HTR-8/SVneo (cell line): ENCODE data around the gene MAMDC4.
"Not testable (repeated sequence)": the region's sequence is repeated elsewhere in the genome, so short reads cannot be mapped to it uniquely, and the experiment has no call there.

Experiments
- DNase-seq: peaks from one replicate; pipeline ENCODE4 v3.0.0; 2011; ENCODE audit warnings: low spot score, mixed read lengths; ENCODE audit not compliant: insufficient read length
- FAIRE-seq: peaks from 2 replicates; lab custom pipeline; 2011; peaks lifted over from hg19 to GRCh38; lab: Jason Lieb, UNC

Gene MAMDC4

DNA sequence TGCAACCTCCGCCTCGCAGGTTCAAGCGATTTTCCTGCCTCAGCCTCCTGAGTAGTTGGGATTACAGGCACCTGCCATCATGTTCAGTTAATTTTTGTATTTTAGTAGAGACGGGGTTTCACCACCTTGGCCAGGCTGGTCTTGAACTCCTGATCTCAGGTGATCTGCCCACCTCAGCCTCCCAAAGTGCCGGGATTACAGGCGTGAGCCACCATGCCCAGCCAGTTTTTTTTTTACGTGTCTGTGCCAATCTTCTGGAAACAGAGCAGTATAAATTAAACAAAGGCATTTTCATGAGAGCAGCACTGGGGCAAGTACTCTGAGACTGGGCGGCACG is 30.8 kb downstream of the MAMDC4 start:
- not testable (repeated sequence) for FAIRE-seq, DNase-seq

DNA sequence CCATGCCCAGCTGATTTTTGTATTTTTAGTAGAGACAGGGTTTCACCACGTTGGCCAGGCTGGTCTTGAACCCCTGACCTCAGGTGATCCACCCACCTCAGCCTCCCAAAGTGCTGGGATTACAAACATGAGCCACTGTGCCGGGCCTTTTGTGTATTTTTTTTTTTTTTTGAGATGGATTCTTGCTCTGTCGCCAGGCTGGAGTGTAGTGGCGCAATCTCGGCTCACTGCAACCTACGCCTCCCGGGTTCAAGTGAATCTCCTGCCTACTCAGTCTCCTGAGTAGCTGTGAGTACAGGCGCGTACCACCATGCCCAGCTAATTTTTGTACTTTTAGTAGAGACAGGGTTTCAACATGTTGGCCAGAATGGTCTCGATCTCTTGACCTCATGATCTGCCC is 31.5 kb downstream of the MAMDC4 start:
- not testable (repeated sequence) for FAIRE-seq, DNase-seq

DNA sequence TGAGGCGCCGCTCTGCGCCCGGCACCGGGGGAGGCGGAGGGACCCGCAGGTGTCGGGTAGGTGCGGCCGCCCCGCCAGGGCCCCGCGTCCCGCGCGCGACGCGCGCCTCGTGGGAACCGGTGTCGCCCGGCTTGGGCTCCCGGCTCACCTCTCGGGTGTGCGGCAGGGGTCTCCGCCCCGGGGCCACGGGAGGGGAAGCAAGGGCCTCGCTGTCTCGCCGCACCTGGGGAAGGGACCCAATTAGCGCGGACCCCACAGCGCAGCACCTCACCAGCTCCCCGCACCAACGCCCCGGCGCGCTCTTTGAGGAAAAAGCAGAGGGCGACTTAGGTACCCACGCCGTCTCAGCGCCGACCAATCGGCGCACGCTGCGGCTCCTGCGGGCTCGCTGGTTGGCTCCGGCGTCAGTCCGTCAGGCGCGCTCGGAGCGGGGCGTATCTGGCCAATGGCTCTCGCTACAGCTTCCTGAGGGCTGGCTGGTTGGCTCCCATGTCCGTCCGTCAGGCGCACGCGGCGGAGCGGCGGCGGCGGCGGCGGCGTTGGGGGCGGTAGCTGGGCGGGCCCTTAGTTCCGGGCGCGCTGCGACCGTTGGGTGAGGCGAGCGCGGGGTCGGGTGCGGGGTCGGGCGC is 33.9 kb downstream of the MAMDC4 start, which contains the start of gene TRAF2:
TSS of gene TRAF2 (plus strand) at position 567 of the 629 bp plus-strand sequence. CDS start 12,225 bp downstream, outside the sequence.
- peak; percentile 31 for FAIRE-seq

DNA sequence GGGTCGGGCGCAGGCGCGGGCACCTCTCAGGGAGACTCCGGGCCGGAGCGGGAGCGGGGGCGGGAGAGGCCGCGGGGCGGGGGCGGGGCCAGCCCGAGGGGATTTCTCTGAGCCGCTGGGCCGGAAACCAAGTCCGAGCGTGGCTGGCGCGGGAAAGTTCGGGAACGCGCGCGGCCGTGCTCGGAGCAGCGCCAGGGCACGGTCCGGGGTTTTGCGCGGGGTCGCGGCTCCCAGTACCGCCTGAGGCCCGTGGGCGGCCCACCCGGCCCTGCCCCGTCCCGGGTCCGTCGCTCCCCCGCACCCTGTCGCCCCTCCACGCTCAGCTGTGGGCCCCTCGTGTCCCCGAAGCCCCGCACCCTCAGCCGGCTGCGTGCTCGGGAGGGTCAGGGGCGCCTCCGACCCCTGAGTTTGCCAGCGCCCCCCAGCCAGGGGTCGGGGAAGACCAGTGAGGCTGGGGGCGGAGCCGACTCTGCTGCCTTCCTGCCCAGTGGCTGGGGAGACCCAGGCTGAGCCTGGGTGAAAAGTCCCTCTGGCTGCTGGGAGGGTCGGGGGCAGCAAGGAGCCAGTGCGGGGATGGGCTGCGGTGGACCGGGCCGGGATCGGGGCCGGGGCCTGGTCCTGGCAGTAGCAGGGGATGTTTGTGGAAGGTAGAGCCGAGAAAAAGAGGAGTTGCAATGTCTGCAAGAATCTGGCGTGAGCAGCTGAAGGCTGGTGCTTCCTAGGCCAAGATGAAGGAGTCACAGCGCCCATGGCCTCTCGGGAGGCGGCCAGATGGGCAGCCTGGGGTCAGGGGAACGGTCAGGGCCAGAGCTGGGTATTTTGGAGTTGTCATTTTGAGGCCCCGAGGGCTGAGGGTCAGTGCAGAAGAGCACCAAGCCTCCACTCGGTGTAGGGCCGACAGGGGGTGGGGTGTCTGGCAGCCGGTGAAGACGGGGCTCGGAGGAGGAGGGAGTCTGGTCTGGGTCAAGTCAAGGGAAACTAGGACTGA is 34.8 kb downstream of the MAMDC4 start:
- DNase-seq (no peak), FAIRE-seq (no peak)

More for the DNA sequence above, 33.9 kb downstream of the MAMDC4 start, which contains the start of gene TRAF2:
- DNase-seq: peak; percentile 99

DNA sequence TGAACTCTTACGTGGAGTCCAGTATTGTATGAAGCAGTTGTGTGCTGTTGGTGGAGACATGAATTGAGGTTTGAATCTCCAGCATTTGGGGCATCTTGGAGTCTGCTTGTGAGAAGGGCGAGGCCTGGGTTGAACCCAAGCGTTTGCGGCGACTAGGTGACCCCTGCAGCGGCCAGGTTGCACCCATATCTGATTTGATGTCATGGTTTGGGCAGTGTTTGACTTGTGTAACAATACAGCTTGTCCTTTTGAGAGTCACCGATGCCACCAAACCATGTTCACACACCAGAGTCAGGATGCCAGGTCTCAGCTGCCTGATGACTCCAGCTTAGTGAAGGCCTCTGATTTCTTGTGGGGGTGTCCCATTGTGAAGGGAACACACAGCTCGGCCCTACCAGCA is 36.3 kb downstream of the MAMDC4 start:
- FAIRE-seq: no peak
- DNase-seq: no peak

DNA sequence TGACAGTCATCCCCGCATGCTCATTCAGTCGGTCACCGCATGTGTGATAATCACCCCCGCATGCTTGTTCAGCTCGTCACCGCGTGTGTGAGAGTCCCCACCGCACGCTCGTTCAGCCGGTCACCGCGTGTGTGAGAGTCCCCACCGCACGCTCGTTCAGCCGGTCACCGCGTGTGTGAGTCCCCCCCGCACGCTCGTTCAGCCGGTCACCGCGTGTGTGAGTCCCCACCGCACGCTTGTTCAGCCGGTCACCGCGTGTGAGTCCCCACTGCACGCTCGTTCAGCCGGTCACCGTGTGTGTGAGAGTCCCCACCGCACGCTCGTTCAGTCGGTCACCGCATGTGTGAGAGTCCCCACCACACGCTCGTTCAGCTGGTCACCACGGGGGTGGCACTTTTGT is 37.7 kb downstream of the MAMDC4 start:
- no peak for FAIRE-seq

DNA sequence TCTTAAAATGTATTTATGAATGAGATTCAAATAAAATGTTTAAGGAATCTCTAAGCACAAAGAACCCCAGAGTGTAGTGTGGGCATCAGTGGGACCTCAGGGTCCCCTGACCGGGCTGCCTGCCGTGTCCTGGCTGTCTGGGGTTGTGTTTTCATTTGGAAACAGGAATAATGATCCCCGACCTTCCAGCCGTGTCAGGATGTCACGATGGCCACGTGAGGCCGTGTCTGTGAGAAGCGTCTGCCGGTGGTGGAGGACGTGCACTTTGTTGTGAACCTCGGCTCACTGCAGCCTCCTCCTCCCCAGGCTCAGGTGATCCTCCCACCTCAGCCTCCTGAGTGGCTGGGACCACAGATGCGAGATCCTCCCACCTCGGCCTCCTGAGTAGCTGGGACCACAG is 38.5 kb downstream of the MAMDC4 start:
- DNase-seq (no peak), FAIRE-seq (no peak)

More for the DNA sequence above, 37.7 kb downstream of the MAMDC4 start:
- no peak for DNase-seq

DNA sequence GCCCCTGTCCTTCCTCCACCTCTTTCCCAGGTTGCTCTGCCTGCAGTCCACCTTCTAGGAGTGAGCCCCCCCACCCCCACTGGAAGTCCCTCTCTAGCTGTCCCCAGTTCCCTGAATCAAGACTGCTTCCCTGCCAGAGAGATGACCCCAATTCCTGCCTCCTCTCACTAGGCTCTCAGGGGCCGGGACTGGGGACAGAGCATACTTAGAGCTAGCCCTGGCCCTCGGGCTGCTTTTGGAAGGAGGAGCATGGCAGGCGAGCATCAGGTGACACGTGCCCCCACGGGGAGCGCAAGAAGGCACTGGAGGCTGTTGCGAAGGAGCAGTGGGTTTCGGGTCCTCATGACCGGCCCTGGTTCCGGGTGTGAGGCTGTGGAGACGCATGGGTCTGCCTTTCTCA is 43.9 kb downstream of the MAMDC4 start:
- FAIRE-seq: no peak
- no peak for DNase-seq

DNA sequence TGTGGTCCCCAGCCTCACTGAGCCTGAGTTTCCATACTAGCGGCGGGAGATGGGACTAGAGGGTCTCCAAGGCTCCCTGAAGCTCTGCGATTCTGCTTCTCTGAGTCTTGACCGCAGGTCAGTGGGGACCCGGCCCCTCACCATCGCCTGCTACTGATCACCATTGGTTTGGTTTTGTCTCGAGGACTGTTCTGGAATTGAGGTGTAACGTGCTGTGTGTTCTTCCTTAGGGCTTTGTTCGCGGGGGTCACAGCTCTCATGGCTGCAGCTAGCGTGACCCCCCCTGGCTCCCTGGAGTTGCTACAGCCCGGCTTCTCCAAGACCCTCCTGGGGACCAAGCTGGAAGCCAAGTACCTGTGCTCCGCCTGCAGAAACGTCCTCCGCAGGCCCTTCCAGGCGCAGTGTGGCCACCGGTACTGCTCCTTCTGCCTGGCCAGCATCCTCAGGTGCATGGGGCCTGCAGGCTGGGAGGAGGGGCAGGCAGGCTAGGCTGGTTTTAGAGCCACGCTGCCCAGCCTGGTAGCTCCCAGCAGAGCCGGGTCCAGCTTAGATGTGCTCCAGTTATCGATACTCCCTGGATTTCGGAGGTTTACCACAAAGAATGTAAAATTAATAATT is 46.4 kb downstream of the MAMDC4 start:
- DNase-seq (no peak), FAIRE-seq (no peak)

DNA sequence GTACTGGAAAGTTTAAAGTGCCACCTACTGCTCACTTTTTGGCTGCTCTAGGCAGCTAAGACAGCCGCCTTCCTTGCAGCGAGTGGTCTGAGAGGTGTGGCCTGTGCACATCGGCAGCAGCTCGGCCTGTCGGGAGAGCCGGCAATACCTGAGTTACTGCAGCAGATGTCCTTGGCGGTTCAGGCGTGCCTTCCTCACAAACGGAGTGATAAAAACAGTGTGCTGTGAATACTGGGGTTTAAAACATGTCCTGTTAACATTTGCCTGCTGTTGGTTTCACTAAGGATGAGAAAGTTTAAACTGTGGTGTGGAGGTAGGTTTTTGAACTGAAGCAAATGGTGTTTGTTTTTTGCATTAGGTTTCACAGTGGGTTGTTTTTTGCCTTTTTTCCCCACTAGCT is 47.0 kb downstream of the MAMDC4 start:
- DNase-seq: no peak

DNA sequence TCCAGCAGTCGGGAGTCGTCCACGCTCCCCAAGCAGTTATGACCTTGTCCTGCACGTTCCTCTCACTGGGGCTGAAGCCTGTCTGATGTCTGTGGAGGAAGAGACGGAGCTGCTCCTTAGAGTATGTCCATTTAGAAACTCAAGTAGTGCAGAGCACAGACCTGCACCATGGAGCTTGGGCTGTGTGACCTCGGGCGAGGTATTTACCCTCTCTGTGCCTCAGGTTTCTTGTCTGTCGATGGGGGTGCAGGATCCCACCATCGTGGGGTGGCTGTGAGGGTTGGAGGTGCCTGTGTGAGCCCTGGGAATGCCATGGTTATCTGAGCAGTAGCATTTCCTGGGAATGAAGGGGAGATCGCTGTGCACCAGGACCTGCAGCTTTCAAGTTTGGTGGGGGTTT is 48.4 kb downstream of the MAMDC4 start:
- FAIRE-seq (no peak), DNase-seq (no peak)

More for the DNA sequence above, 47.0 kb downstream of the MAMDC4 start:
- FAIRE-seq: no peak

DNA sequence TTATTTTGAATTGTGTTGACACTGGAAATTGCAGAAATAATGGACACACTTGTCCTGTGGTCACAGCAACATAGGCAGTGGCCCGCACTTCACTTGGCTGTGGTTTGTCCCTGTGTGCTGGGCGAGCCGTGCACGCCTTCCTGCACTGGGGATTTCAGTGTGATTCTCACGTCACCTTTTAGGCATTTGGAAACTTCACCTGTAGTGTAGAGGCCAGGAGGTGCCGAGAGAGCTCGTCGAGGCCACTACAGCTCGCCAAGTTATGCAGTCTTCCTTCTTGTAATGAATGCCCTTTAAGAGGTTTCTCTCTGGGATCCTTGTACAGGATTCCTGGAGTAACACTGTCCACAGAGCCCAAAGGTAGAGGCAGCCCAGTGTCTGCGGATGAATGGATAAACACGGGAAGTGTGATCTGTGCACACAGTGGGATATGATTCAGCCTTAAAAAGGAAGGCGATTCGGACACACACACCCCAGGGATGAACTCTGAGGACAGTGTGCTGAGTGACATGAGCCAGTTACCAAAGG is 48.9 kb downstream of the MAMDC4 start:
- DNase-seq: no peak
- FAIRE-seq: no peak

DNA sequence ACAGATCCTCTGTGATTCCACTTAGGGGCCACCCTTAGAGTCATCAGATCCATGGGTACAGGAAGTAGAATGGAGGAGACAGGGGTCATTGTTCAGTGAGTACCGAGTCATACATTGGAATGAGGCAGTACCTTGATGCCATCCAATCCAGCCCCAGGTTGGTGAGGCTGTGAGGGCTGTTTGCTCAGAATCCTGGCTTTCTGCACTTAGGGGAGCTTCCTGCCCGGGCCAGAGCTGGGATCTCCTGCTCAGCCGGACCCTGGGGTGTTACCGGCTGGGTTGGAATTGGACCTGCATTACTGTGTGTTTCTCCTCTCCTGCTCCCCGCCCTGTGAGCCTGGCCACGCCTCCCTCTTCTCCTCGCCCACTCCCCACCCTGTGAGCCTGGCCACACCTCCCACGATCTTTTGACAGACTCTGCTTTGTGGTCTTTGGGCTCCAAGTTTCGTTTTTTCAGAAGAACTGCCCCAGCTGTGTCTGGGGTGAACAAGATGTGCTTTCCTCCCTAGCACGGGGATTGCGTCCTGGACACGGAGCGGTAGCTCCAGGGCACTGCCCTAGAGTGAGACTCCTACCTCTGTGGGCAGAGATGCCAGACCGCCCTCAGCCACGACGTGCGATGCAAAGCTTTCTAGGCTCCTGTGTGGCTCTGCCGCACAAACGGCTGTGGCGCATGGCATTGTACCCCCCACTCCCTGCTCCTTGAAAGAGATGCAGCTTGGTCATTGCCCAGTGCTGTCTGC is 49.5 kb downstream of the MAMDC4 start:
- FAIRE-seq (no peak), DNase-seq (peak; percentile 42)

DNA sequence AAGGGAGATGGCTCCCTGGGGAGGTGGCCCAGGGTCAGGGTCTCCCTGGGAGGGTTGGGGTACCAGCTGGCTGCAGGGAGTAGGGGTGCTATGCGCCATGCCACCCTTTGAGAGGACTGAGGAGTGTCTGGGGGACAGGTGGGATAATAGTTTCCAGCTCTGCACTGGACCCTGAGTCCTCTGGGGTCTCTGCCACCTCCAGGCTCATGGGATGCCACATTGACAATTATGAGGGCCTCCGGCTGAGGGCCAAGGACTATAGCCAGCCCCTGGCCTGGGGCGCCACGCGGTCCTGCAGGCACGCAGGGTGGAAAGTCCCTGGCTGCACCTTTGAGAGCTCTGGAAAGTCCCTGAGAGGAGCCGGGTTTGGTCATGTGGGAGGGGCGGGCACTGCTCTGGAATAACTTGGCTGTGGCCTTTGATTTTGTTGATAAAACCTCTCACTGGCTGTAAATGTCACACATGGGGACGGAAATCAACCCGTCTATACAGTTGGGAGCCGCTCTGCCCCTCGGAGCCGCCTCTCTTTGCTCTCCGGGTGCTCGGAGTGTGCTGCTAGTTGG is 50.2 kb downstream of the MAMDC4 start:
- DNase-seq: no peak
- FAIRE-seq: no peak

DNA sequence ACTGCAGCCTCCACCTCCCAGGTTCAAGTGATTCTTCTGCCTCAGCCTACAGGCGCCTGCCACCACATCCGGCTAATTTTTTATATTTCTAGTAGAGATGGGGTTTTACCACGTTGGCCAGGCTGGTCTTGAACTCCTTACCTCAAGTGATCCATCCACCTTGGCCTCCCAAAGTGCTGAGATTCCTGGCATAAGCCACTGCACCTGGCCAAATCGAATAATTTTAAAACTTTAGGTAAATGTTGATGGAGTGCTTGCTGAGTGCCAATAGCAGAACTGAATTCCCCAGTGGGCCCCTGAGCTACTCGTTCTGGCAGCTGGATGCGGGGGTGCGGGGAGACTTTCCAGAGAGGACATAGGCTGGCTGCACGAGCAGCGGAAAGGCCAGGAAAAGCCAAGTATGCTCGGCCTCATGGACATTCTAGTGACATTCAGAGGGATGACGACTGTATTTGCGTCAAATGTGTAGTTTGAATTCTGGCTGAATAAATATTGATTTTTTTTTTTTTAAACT is 51.0 kb downstream of the MAMDC4 start:
- no peak for FAIRE-seq
- no peak for DNase-seq

DNA sequence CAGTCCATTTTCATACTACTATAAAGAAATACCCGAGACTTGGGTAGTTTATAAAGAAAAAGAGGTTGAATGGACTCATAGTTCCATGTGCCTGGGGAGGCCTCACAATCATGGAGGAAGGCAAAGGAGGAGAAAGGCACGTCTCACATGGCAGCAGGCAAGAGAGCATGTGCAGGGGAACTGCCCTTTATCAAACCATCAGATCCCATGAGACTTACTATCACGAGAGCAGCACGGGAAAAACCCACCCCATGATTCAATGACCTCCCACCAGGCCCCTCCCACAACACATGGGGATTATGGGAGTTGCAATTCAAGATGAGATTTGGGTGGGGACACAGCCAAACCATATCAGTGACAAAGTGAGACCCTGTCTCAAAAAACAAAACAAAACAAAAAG is 54.1 kb downstream of the MAMDC4 start:
- DNase-seq (no peak), FAIRE-seq (no peak)

DNA sequence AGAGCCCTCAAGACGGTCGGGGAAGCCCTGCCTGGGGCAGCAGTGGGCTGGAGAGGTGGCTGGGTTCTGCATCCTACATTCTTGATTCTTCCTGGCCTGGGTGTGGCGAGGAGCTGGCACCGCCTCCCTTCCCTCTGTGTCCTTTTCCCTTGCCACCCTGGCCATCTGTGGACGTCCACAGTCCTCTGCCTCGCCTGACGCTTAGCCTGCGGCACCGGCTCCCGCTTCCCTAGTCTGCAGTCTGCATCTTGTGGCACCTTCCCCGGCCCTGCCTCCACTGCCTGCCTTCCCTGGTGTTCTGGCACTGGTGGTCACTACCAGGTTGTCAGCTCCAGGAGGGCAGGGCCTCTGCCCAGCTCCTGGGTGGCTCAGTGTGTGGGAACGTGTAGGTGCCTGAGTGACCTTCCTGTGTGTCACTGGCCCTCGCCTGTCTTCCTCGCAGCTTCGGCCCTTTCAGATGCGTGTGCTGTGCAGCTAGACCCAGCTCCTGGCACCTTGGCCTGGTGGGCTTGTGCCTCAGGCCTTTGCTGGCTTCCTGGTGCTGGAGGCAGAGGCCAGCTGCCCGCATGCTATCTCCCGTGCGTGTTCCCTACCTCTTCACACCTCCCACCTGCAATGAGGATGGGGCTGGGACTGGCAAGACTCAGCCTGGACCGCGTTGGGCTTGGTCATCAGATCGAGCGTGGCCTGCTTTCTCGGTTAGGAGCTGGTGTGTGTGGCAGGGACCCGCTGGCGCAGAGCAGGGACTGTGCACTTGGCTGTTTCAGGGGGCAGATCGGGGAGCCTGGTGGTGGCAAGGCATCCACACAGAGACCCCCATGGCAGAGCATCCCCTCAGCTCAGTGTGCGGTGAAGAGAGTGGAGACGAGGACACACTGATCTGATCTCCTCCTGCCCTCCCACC is 55.1 kb downstream of the MAMDC4 start:
- no peak for DNase-seq
- no peak for FAIRE-seq
